GM04504 (cell line): Measurements from ENCODE around the gene DCHS1.

Experiments
- DNase-seq: peaks from one replicate; pipeline ENCODE4 v3.0.0-alpha.2; 2012; ENCODE audit warnings: low read depth

Gene DCHS1

DNA sequence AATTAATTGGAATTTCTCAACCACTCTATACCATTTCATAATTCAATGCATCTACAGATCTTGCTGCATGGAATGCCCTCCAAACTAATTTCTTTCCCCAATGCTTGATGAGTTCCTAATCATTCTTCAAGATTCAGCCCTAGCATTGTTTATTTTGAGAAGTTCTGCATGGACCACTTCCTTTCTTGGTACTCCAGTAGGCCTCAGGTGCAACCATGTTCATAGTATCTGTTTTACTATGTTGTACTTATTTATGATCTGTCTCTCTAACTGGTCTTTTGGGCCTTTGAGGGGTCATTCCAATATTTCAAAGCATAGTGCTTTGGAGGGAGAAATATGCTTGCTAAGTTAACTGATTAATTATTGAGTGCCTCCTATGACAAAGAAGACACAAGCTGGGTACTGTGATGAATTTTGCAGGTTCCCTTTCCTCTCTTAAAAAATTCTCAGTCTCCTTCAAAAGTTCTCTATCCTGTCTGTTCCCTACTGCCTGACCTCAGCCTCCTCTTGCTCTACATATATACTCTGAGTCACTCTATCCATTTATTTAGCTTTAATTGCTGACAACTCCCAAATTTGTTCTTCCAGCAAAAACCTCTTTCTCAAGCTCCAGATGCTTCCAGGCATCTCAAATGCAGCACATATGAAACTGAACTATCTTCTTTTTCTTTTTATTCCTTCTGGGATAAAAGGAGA is 18.1 kb upstream of the DCHS1 start:
- no peak for DNase-seq

DNA sequence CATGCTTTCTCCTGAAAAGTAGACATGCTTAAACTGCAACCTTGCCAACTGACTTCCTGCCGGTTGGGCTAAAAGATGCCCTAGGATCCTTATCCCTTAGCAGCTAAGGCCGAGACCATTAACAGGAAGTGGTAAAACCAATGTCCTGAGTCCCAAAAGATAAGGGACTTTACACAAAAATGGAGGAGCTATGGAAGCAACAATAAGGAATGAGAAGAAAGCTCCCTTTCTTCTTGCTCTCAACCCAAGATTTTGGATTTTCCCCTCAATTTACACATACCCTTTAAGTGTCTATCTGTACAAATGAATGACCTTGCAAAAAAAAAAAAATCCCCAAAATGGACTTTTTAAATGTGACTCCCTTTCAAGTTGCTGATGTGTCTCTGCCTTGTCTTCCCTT is 16.4 kb upstream of the DCHS1 start:
- DNase-seq, result no peak

DNA sequence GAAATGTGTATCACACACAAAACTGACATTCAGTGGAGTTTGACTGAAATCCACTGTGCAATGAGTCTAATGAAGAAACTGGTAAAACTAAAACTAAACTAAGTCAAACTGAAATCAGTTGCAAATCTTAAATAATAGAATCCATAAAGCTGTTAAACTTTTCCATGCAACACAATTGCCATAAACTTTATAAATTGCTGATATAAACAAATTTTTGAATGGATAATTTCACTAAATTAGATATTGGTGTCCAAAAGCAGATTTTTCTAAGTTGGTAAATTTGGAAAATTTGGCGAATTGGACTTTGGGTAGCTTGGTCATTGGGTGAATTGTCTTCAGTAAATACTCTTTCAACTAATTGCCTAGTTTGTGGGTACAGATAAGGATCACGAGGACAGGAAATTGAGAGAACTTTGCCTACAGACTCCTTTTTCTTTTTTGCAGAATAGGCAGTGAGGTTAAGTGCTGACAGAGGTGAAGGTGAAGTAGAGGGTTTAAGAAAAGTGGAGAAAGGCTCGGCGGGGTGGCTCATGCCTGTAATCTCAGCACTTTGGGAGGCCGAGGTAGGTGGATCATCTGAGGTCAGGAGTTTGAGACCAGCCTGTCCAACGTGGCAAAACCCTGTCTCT is 14.7 kb upstream of the DCHS1 start:
- no peak for DNase-seq

DNA sequence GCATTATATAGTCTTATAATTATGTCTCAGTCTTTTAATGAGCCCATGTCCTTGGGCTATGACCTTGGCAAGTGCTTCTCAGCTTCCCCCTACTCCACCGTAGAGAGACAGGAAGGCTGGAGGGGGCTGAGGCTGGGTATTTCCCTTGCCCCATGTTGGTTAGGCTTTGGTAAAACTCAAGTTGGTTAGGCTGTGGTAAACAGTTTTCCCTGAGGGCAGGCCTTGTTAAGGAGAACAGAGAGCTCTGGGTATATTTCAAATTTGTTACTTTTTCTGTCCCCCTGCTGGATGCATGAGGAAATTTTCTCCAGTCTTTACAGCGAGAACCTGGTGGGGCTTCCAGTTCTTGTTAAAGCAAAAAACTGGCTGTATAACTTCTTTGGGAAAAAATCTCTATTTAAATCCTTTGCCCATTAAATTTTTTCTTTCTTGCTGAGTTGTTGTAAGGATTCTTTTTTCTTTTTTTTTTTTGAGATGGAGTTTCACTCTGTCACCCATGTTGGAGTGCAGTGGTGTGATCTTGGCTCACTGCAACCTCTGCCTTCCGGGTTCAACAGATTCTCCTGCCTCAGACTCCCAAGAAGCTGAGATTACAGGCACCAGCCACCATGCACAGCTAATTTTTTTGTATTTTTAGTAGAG is 12.2 kb upstream of the DCHS1 start:
- no peak for DNase-seq

DNA sequence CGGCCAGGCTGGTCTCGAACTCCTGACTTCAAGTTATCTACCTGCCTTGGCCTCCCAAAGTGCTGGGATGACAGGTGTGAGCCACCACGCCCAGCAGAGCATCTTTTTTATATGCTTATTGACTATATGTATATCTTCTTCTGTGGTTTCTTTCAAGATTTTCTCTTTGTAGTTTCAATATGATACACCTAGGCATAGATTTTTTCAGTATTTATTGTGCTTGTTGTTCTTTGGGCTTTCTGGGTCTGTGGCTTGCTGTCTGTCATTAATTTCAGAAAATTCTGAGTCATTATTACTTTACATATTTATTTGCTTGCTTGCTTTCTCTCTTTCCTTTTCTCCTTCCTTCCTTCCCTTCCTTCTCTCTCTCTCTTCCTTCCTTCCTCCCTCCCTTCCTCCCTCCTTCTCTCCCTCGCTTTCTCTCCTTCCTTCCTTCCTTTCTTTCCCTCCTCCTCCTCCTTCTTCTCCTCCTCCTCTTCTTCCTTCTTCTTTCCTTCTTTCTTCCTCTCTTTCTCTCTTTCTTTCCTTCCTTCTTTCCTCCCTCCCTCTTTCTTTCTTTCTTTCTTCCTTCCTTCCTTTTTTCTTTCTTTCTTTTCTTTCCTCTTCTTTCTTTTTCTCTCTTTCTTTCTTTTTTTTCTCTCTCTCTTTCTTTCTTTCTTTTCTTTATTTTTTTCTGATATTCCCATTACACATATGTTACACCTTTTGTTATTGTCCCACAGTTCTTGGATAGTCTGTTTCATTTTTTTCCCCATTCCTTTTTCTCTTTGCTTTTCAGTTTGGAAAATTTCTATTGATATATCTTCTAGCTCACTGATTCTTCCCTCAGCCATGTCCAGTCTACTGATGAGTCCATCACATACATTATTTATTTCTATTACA is 10.9 kb upstream of the DCHS1 start:
- DNase-seq, result no peak

DNA sequence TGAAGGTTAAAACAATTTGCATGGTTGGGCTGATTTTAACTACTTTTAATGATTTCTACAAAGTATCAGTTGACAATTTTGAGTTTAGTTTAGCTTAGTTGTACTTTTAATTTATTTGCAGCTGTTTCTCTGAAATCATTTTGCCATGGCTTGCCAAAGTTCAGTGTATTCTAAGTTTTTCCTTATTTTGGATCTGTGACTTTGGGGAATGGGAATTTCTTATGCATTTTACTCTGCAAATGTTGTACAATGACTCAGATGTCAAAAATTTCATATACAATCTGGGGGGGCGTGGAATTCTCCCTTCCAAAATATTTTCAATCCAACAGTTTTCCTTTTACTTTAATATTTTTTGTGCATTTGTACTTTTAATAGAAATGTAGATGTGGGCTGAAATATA is 8.9 kb upstream of the DCHS1 start:
- no peak for DNase-seq

DNA sequence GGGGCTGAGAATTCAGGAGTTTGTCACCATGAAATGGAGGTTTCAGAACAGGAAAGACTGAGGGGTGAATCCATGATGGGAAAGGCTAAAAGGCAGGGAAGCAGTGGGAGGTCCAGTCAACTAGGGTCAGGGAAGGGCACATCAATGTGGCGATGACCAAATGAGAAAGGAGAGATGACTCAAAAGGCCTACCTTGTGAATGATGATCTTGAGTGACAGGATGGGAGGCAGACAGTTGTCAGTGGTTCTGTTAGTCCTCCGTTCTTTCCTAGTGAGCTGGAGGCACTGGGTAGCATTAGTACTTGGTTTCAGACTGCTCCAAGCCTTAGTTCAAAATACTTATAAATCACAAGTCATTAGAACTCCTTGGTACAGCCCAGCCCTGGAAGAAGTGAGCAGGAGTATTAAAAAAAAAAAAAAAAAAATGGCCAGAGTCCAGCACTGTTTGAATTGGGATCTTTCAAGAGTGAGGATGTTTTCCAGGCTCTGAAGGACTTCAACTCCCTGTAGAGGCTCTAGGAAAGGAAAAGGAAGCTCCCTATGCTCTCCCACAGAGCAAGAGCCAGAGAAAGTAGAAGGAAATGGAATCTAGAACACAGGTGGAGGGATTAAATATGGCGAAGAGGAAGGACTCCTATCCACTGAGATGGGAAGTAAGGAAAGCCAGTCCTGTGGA is 8.3 kb upstream of the DCHS1 start:
- DNase-seq, result no peak

DNA sequence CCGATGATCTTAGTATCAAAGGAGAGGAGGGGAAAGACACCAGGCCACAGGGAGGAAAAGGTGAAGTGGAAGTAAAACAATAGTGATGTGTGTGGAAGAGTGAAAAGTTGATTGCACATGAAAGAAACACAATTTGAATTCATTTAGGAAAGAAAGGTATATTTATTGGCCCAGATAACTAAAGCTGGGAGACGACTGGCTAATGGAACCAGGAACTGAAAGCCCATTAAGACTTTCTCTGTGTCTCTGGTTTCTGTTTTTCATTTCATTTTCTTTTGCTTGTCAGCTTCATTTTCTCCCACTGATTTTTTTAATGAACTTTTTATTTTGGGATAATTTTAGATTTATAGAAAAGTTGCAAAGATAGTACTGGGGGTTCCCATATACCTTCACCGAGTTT is 5.1 kb upstream of the DCHS1 start:
- no peak for DNase-seq

DNA sequence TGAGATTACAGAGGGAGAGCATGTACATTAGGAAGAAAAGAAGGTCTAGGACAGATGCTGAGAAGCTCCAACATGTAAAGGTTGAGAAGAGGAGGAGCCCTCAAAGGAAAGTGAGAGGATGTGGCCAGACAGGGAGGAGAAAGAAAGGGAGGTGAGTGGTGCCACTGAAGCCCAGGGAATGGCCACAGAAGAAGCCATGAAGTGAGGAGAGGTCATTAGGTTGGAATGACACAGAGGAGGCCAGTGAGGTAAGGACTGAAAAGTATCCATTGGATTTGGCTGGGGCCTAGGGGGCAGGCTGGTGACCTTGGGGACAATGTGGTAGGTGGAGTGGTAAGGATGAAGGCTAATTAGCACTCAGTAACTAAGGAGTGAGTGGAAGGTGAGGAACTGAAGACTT is 3.0 kb upstream of the DCHS1 start:
- DNase-seq, result no peak

DNA sequence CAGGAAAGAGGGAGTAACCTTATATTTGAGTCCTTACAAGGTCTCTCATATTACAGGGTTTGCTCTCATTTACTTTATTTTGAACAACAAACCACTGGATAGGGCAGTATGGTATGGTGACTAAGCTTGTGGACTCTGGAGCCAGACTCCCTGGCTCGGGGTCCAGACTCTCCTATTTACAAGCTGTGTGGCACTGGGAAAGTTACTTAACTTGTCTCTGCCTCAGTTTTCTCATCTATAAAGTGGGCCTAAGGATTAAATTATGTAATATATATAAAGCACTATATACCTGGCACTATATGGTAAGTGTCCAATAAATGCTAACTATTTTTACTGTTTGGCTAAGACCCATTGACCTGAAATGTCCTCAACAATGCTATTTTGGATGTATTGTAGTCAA is 1.7 kb upstream of the DCHS1 start:
- no peak for DNase-seq

DNA sequence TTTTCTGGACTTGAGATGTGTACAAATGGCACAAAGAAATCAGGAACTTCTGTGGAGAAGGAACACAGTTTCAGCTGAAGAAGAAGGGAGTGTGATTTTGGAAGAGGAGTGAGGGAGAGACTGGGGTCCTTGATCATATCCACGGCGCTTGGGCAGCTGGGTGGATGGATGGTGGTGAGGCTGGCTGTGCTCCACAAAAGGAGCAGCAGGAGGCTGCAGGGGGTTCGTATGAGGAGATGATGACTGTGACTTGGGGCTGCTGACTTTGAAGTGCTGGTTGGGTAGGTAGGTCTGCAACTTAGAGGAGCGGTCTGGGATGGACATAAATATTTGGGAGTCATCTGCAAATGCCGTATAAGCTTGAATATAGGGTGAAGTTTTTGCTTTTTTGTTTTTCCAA is 1.3 kb upstream of the DCHS1 start:
- DNase-seq, result no peak

DNA sequence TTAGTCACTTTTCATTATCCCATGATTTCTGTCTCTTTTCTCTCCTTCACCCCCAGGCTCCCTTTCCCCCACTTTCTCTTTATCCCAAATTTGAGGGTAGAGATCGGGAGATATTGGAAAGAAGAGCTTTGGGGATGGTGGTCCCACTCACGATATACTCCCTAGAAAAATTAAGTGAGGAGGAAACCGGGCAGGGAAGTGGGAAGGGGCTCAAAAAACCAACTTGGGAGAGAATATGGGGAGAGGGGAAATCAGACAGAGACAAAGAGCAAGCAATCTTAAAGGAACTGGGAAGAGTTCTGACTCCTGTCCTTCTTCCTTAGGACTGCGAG is 941 bp upstream of the DCHS1 start:
- no peak for DNase-seq

DNA sequence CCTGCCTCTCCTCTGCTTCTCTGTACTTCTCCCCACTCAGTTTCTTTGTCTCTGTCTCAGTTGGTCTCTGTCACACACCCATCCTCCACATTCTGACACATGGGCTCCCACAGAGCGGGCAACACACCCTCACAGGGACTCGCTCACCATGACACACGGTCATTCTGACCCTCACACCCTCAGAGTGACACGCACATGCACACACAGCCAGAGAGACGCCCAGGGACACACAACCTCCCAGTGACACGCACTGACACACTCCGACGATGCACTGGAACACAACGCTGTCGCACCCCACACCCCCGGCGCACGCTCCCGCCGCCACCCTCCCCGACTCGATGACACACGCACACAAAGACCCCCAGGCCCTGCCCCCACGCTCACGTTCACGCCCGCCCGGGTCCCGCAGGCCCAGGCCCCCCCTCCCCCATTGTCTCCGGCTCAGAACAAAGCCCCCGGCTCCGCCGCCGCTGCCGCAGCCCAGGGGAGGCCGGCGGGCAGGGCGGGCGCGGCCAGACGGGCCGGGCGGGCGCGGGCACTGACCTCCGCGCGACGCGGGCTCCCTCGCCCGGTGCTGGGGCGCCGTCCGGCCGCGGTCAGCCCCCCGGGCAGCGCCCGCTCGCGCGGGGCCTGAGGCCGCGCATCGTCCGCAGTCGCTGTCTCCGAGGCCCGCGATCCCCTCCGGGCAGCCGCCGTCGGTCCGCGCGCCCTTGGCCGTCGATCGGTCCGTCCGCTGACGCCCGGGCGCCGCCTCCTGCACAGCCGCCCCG is 404 bp downstream of the DCHS1 start:
- DNase-seq, result no peak

DNA sequence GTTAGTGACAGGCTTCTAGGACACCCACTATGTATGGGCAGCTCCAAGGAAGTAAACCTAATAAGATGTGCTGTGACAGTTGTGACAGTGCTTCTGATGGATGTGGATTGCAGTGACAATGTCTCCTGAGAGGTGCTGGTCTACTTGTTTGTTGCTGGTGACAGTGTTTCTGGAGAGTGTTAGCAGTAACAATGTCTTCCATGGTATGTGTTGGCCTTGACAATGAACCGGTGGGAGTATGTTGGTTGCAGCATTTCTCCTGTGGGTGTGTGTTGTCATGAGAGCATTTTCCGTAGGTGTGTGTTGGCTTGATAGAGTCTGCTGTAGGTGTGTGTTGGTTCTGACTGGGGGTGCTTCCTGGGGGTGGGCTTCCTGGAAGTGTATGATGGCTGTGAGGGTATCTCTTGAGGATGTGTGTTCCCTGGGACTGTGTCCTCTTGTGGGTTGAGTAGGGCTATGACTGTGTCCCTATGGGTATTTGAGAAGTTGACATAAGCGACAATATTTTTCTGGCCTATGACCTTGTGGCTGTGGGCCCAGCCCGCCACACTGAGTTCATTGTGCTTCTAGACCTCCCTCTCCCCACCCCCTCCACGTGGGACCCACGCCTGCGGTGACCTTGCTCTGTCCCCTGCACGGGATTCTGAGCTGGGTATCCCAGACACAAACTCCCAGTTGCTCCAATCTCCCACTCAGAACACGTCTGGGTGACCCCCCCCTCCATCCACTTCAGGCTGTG is 1.2 kb downstream of the DCHS1 start:
- DNase-seq, result no peak

DNA sequence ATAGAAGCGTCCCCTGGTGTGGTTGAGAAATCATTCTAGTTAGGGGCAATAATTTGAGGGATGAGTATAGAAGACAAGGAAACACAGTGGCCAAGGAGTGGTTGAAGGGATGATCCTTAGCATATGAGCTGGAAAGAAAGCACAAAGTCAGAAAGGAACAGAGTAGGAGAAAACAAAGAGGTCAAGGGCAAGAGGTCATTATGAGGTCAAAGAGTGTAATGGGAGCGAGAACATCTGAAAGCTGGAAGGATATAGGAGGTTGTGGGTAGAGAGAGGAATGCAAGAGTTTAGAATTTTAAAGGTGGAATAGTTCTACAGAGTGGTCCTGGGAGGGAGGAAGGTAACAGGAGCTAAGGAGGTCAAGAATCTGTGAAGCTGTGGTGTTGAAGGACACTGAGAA is 2.0 kb downstream of the DCHS1 start:
- DNase-seq, result no peak

DNA sequence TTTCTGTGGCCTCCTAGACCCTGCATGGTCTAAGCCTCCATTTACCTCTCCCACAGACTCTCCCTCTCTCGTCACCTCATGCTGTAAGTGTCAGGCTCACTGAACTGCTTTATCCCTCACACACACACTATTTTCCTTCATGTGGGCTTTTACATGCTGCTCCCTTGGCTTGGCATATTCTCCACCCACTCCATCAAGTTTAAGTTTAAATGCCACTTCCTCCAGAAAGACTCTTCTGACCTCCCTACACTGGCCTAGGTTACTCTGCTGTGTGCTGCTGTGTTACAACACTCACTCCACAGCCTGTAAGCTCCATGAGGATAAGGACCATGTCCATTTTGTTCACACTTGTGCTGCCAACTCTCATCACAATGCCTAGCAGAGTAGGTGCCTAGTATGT is 2.5 kb downstream of the DCHS1 start:
- DNase-seq, result no peak

DNA sequence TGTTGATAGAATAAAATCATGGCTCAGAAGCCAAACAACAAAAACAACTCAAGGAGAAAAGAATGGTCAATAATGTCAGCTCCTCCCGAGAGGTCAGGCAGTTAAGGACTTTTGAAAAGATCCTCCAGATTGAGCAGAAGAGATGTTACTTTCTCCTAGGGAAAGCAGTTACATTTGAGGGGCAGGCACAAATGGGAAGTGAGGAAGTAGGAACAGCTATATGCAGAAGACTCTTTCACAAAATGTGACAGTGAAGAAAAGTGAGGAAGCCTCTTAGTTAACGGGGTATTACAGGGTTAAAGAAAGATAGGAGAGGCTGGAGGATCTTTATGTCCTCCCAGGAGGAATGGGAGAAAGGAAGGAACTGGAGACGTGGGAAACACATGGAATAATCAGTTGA is 3.4 kb downstream of the DCHS1 start:
- no peak for DNase-seq

DNA sequence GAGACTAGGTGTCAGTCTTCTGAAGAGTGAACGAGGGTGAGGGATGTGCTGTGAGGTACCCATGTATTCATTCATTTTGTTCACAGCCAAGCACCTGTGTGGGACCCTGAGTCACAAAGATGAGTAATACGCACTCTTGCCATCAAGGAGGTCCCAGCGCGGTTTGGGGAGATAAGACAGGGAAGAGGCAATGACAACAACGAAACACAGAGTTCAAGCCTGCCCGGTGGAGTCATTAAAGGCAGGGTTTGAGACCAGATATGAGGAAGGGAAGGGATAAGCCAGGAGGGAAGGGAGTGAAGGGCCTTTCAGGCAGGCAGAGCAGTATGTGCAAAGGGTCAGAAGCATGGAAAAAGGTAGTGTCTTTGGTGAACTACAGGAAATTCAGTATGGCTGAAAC is 4.6 kb downstream of the DCHS1 start:
- DNase-seq, result no peak

DNA sequence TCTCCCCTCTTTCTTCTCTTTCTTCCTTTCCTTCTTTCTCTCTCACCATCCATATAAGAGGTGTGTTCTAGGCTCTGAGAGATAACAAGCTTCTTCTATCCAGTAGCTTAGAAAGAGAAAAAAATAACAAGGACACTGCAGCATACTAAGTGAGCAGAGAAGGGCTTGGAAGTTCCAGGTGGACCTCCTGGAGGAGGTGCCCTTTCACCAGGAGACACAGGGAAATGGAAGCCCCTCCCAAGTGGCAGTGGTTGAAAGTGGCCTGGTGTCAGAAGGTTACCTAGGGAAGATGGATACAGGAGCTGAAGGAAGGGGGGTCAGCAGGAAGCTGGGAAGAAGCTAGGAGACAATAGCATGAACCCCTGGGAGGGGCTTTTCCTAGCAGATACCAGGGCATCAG is 5.5 kb downstream of the DCHS1 start:
- DNase-seq, result no peak

DNA sequence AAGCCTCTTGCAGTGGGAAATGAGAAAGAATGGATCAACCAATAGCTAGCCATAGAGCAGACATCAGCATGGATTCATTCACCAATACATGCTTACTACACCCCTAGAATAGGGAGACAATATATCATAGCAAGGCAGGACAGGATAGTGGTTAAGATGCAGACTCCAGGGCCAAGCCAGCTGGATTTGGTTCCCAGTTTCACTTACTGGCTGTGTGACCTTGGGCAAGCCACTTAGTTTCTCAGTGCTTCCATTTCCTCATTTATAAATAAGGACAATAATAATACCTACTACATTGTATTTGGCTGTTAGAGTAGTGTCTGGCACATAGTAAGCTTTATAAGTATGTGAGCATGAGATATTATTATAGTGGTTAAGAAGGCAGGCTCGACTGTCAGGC is 7.1 kb downstream of the DCHS1 start:
- DNase-seq, result no peak

DNA sequence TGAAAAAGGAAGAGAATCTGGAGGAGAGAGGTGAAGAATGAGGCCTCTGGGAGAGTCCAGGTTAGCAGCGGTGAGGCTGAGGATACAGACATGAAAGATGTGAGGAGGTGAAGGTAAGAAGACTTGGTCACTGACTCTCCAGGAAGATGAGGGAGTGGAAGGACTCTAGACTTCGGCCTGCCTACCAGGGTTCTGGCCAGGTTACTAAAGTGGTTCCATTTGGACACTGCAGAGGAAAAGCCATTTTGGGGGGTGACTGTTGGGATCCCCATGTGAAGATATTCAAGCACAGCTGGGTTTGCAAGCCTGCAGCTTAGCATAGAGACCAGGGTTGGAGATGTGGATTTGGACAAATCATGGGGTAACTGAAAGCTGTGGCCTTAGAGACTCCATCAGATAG is 7.8 kb downstream of the DCHS1 start:
- no peak for DNase-seq
